Renal cortex interstitium (tissue), 11 donors: ENCODE data around the gene FGD4. TPM values are rescaled to one million over a fixed set of nuclear protein-coding genes. Genes with fewer than 3 reads are reported as not detected.
A peak's percentile ranks its signal among the peaks of the same experiment; 100 is the strongest.

ENCODE experiments used
- DNase-seq, 11 donors: peaks; one replicate each; pipeline ENCODE4 v3.0.0-alpha.2; 2013; ENCODE audit warnings: low read depth in 9 of 11, low spot score in 4 of 11; ENCODE audit errors: extremely low read depth in 1 of 11
- polyA plus RNA-seq, 3 donors: library from polyadenylated mRNA; unstranded; fragments of 120-200 nt; gene quantifications; one replicate each; pipeline ENCODE4 v1.2.1, GENCODE V29; 2013; ENCODE audit not compliant: insufficient read length in 3 of 3

Gene FGD4
- polyA plus RNA-seq, 3 donors: 14.5 to 19.0 (median 15.5) TPM

- DNase-seq: no peak
Observed at GRCh38 chr12:32612658-32613614, 213.6 kb downstream of the FGD4 start.

GRCh38 chr12:32615441-32615840 lies 216.1 kb downstream of the FGD4 start:
- no peak for DNase-seq

GRCh38 chr12:32617534-32617933 lies 218.2 kb downstream of the FGD4 start:
- DNase-seq: no peak

- DNase-seq: no peak
Observed at GRCh38 chr12:32618115-32618514, 218.8 kb downstream of the FGD4 start.

GRCh38 chr12:32627976-32628375 lies 228.6 kb downstream of the FGD4 start:
- no peak for DNase-seq

- DNase-seq: no peak
Observed at GRCh38 chr12:32641287-32641901, 242.0 kb downstream of the FGD4 start.

- DNase-seq: no peak
Observed at GRCh38 chr12:32644431-32644830, 245.1 kb downstream of the FGD4 start.

- no peak for DNase-seq
Observed at GRCh38 chr12:32647275-32647674, 247.9 kb downstream of the FGD4 start.

- DNase-seq: no peak
Observed at GRCh38 chr12:32650508-32650907, 251.2 kb downstream of the FGD4 start.

- no peak for DNase-seq
Observed at GRCh38 chr12:32651151-32651955, 252.0 kb downstream of the FGD4 start.

GRCh38 chr12:32651956-32652210 lies 252.5 kb downstream of the FGD4 start:
- no peak for DNase-seq

GRCh38 chr12:32659908-32660440 lies 260.6 kb downstream of the FGD4 start:
- DNase-seq: no peak

GRCh38 chr12:32661706-32662105 lies 262.3 kb downstream of the FGD4 start:
- DNase-seq: no peak

- DNase-seq: no peak
Observed at GRCh38 chr12:32662665-32663064, 263.3 kb downstream of the FGD4 start.

- no peak for DNase-seq
Observed at GRCh38 chr12:32666018-32666417, 266.7 kb downstream of the FGD4 start.

GRCh38 chr12:32669584-32669983 lies 270.2 kb downstream of the FGD4 start:
- DNase-seq: no peak

- peak; percentile 38 to 74 (median 53) for DNase-seq
Observed at GRCh38 chr12:32671930-32672780, 272.8 kb downstream of the FGD4 start.

- peak; percentile 85 to 97 (median 94) for DNase-seq
Observed at GRCh38 chr12:32679091-32679919, 279.9 kb downstream of the FGD4 start, which contains the start of gene DNM1L. Gene DNM1L (plus strand): TSS chr12:32679301. CDS start chr12:32679364, 63 bp downstream.
